ENCODE data around the gene RCSD1.
"Not testable (repeated sequence)": the region's sequence is repeated elsewhere in the genome, so short reads cannot be mapped to it uniquely, and the experiment has no call there.

The RCSD1 gene, protein sequence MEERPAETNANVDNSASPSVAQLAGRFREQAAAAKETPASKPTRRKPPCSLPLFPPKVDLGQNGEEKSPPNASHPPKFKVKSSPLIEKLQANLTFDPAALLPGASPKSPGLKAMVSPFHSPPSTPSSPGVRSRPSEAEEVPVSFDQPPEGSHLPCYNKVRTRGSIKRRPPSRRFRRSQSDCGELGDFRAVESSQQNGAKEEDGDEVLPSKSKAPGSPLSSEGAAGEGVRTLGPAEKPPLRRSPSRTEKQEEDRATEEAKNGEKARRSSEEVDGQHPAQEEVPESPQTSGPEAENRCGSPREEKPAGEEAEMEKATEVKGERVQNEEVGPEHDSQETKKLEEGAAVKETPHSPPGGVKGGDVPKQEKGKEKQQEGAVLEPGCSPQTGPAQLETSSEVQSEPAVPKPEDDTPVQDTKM

DNA sequence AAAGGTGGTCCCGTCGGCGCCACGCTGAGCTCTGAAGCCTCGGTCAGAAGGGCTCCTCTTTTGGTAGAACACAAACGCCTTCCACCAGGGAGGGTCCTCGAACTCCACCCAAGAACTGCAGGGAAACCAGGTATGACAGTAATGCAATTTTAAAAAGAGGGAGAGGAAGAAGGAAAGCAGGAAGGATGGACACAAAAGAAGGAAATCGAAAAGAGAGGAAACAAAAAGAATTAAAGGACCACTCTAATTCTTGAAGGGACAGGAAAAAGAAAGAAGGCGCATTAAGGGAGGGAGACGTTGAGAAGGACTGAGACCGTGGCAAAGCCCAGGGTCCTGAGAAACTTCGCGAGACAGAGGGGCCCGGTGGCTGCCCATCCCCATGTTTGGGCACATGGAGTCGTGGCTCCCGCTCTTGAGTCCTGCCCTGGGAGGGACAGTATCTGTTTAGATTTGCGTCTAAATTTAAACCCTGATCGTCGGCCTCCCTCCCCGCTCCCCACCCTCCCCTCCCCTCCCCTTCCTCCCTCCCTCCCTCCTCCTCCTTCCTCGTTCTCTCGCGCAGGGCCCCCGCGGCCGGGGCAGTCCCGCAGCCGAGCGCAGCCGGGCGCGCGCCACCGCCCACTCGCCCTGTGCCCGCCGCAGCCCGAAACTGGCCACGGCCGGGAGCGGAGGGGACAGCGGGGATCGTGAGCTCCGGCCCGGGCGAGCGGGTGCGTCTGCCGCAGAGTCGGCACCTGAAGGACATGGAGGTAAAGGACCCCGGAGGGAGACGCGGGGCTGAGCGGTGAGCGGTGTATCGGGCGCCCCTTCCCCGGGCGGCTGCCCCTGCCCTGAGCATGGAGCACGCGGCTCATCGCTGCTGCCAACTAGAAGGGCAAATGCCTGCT is at the start of gene RCSD1:
TSS of gene RCSD1 (plus strand) at position 552 of the 887 bp plus-strand sequence. CDS start at position 744, 192 bp downstream.
- DNase-seq, result no peak

DNA sequence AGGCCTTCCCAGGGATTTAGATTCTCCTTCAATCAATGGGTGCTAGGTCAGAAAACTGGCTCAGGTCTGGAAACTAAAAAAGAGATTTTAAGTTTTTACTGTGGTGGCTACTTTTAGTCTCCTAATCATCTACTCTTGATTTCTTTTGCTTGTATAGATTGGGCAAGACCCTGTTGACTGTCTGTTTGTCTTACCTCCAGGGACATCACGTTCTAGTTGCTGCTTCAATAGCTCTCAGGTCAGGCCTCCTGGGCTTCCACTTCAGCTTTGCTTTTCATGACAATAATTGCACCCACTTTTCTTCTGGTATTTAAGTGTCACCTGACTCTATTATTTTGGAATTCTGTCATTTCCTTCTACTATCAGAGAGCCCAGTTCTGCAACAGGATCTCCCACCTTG is 48.0 kb upstream of the RCSD1 start:
- no peak for DNase-seq

DNA sequence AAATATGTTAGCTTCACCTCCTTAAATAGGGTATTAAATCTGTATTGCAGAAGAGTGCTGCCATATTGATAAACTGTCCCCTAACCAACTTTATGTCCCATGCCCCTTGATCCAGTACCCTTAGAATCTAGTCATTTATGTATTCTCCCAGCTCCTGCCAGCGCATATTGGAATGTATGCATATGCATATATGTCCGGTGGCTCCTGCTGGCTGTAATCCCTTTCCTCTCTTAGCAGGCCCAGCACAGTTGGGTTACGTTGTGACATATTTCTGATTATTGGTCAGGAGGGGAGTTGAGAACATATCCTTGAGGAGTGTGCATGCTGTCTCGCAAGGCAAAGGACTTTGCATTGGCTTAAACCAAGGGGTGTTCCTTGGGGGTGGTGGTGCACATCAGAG is 47.3 kb upstream of the RCSD1 start:
- no peak for DNase-seq

DNA sequence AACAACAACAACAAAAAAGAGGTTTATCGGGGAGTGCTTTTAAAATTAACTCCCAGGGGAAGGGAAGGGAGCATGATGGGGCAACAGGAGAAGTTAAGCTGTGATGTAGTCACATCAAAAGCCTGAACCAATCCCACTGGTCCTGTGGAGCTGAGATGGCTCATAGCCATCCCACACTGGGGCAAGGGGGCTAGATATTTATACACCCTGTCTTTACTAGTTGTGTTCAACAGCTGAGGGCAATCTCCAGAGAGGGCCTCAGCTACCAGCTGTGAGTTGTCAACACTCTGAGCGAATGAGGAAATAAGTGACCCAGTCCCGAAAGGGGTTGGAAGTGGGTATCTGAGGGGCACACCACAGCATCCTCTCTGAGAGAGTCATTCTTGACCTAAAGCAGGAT is 45.5 kb upstream of the RCSD1 start:
- no peak for DNase-seq

DNA sequence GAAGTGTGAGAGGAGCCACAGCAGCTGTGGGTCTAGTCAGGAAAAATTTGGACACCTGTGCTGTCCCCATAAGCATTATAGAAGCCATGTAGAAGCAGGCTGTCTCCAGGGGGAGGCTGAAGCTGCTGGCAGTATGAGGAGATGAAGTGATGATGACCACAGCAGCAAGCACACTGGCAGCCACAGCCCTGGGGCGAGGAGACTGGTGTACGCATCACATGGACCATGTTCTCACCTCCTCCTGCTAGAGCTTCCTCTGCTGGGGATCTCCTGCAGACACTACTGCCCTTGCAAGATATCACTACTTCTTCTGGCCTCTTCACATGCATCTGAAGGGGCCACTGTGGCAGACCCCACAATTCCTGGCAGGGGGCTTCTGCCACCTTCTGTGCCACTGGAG is 42.7 kb upstream of the RCSD1 start:
- DNase-seq, result no peak

DNA sequence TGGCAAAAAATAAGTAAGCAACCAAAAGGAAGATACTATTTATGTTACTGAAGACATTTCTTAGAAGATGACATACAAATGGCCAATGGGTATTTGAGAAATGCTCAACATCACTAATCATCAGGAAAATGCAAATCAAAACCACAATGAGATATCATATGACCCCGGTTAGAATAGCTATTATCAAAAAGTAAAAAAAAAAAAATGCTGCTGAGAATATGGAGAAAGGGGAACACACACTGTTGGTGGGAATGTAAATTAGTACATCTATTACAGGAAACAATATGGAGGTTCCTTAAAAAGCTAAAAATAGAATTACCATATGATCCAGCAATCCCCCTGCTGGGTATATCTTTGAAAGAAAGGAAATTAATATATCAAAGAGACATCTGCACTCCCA is 42.2 kb upstream of the RCSD1 start:
- DNase-seq, result no peak

DNA sequence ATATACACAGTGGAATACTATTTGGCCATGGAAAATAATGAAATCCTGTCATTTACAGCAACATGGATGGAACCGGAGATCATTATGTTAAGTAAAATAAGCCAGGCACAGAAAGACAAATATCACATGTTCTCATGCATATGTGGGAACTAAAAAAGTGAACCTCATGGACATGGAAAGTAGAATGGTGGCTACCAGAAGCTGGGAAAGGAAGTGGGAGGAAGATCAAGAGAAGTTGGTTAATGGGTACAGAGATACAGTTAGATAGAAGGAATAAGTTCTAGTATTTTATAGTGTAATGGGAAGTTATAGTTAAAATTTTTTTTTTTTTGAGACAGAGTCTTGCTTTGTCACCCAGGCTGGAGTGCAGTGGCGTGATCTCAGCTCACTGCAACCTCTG is 41.7 kb upstream of the RCSD1 start:
- no peak for DNase-seq

DNA sequence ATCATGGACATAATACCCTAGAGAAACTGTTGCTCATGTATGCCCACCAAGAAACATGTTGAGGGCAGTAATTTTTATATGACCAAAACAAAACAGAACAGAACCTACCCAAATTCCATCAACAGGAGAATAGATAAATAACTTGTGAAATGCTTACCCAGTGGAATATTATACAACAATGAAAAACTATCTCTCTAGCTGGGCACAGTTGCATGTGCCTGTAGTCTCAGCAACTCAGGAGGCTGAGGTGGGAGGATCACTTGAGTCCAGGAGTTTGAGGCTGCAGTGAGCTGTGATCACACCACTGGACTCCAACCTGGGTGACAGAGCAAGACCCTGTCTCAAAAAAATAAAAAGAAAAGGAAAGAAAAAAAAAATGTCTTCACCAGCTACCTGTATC is 37.6 kb upstream of the RCSD1 start:
- no peak for DNase-seq

DNA sequence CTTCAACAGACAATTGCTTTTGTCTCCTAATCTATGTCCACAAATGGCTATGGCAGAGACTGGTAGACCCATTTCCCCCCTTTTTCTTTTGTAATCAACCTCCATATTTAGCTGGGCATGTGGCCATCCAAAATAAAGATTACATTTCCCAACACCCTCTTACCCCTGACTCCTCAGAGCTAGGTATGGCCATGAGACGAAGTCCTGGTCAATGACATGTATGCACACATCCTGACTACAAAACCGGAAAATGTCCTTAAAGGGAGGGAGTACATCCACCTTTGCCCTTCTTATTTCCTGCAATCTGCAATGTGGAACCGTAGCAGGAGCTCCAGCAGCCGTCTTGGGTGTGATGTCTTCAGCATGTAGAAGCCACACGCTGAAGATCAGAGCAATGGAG is 36.2 kb upstream of the RCSD1 start:
- no peak for DNase-seq

DNA sequence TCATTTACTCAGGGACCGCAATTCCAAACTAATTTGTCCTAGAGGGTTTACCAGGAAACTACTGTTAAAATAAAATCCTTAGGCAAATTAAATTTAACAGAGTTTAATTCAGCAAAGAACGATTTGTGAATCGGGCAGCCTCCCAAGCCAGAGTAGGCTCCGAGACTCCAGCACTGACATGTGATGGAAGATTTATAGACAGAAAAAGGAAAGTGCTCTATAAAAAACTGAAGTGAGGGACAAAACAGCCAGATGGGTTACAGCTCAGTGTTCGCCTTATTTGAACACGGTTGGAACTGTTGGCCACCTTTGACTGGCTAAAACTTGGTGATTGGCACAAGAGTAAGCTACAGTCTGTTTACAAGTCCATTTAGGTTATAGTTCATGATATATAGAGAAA is 35.2 kb upstream of the RCSD1 start:
- peak; percentile 79 to 83 for DNase-seq

DNA sequence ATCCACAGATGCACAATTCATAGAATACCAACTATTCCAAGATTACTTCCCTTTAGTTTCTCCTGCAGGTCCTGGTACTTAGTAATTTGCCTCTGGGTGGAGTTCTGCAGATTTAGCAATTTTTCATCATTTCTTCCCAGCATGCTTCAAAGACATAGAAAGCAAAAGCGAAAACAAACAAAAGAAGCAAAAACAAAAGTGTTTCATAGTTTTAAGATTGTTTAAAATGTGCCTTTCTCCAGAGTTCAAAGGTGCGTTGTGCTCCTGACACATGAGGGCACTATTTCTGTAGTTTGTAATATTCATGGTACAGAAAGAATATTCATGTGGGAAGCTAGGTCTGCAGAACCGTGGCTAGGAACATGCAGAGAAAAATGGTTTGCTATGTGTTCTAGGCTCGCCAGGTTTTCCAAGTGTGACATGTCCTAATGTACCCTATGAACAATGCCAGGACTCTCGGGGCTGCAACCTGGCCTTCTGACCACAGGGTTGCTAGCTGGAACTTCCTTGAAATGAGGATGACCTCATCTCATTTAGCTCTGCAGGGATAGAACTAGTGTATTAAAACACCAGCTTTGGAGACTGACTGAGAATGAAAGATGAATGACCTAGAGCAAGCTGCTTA is 30.0 kb upstream of the RCSD1 start:
- DNase-seq, result peak; percentile 12 to 58

DNA sequence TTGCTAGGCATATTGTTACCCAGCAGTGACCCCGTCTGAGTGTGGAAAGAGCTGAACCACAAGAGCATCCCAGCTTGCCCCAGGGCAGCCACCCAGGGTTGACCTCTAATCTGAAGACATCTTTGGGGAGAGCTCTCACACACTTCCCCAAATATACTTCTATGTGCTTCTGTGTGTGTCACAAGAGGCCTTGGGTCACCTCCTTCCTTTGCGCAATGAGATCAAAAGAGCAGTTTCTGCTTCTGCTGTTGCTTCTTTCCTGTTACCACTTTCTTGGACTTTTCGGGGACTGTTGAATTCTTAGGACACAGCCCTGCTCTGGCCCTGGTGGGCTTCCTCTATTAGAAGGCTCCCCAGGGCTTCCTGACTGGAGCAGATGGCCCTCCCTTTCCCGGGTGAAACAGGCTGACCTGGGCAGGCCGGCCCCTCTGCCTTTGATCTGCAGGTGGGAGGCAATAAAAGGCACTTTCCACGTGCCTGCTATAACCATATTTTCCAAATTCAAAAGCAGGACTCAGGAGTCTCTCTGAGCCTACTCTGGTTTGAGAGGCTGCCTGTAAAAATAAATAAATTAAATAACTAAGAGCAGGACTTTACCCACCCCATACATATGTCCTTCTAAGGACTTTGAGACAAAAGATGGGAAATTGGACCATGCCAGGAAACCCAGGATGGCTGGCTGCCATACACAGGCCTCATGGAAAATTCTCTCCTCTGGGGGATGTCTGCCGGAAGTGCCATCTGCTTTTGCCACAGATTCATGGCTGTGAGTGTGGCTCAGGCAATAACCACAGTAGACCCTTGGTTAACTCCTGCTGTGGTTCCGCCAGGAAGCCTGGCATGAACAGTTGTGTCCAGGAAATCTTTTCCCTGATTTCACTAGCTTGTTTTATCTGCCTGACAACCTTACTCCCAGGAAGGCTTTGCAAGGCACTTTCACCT is 28.3 kb upstream of the RCSD1 start:
- DNase-seq, result peak; percentile 66 to 88

DNA sequence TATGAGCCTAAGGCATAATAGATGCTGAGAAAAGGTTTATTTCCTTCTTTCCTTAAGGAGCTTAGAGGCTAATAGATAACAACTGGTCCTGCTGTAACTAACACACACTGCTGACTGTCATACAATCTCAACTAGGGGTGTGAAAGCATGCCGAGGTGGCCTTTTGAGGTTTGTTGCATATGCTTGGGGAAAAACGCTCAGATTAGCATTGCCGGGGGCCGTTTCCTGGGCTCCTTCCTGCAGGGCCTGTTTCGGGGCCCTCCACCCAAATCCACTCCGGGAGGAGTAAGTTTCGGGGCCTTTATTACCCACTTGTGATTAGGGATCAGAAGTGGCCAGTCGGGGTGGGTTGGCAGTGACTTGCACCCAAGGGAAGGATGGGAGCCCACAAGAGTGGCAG is 27.2 kb upstream of the RCSD1 start:
- DNase-seq, result no peak

DNA sequence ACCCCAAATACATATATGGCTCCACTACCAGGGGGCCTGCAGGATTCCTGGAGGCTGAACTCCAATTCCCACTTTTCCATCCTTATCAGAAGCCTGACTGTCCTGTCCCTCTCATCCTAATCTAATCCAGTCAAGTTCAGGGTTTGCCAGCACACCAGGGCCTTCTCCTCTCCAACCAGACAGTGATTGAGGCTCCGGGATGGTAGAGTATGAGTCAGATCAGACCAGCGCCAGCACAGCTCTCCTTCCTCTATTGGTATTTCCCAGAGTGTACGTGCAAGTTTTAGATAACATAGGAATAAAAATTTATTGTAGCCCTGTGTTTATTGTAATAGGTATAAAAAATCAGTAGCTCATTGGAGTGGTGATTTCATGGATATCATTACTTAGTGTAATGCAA is 24.5 kb upstream of the RCSD1 start:
- DNase-seq, result no peak

DNA sequence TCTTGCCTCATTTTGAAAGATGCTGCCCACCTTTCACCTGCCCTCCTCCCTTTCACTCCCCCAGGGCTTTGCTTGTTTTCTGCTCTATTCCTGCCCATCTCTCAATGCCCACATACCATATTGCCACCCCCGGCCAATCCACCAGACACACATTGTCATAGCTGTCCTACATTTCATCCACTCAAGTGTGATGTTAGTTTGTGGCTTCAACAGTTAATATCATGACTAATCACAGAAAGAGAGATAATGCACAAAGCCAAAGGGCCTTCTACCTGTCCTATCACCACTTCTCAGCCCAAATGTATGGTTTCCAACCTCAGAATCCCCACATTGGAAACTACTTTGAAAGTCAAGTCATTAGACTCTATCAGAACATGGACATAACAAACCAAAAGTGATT is 18.0 kb upstream of the RCSD1 start:
- DNase-seq, result no peak

DNA sequence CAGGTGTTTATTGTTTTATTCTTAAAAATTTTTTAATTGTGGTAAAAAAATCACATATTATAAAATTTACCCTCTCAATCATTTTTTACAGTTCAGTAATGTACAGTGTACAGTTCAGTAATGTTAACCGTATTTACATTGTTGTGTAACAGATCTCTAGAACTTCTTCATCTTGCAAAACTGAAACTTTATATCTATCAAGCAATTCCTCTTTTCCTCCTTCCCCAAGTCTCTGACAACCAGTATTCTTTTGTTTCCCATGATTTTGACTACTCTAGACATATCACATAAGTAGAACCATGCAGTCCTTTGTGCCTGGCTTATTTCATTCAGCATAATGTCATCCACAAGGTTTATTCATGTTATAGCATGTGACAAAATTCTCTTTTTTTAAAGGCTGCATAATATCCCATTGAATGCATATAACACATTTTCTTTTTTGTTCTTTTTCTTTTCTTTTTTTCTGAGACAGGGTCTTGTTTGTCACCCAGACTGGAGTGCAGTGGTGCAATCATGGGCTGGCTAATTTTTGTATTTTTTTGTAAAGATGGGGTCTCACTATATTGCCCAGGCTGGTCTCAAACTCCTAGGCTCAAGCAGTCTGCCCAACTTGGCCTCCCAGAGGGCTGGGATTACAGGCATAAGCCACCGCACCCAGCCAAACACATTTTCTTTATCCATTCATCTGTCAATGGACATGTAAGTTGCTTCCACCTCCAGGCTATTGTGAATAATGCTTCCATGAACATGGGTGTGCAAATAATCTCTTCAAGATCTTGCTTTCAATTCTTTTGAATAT is 17.2 kb upstream of the RCSD1 start:
- no peak for DNase-seq

DNA sequence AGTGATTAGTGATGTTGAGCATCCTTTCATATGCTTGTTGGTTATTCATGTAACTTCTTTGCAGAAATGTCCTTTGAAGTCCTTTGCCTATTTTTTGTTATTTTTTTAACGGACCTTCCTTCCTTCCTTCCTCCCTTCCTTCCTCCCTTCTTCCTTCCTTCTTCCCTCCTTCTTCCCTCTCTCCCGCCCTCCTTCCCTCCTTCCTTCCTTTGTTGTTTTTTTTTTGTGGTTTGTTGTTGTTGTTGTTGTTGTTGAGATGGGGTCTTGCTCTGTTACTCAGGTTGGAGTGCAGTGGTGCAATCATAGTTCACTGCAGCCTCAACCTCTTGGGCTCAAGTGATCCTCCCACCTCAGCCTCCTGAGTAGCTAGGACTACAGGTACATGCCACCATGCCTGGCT is 16.0 kb upstream of the RCSD1 start:
- DNase-seq, result not testable (repeated sequence)

DNA sequence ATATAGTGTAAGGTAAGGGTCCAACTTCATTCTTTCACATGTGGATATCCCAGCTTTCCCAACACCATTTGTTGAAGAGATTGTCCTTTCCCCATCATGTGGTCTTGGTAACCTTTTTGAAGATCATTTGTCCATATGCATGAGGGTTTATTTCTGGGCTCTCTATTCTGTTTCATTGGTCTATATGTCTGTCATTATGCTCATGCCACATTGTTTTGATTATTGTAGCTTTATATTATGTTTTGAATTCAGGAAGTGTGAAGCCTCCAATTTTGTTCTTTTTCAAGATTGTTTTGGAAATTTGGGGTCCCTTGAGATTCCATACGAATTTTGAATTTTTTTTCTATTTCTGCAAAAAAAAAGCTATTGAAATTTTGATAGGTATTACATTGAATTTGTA is 15.2 kb upstream of the RCSD1 start:
- no peak for DNase-seq

DNA sequence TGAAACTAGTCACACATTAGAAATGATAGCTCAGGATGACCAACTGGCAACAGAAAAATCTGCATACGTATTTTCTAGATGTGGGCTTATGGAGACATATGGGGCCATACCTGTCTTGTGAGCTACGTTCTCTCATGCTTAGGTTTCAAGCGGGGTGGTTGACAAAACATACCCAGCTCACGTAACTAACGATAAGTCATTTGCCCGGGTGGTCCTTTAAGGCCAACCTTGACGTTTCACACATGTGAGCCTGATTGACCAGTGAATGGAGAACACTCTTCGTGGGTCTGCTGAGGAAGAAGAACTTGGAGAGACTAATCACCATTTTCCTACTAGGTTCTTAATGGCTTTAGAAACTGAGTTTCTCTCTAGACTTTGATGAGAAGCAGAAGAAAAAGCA is 13.5 kb upstream of the RCSD1 start:
- DNase-seq, result no peak

DNA sequence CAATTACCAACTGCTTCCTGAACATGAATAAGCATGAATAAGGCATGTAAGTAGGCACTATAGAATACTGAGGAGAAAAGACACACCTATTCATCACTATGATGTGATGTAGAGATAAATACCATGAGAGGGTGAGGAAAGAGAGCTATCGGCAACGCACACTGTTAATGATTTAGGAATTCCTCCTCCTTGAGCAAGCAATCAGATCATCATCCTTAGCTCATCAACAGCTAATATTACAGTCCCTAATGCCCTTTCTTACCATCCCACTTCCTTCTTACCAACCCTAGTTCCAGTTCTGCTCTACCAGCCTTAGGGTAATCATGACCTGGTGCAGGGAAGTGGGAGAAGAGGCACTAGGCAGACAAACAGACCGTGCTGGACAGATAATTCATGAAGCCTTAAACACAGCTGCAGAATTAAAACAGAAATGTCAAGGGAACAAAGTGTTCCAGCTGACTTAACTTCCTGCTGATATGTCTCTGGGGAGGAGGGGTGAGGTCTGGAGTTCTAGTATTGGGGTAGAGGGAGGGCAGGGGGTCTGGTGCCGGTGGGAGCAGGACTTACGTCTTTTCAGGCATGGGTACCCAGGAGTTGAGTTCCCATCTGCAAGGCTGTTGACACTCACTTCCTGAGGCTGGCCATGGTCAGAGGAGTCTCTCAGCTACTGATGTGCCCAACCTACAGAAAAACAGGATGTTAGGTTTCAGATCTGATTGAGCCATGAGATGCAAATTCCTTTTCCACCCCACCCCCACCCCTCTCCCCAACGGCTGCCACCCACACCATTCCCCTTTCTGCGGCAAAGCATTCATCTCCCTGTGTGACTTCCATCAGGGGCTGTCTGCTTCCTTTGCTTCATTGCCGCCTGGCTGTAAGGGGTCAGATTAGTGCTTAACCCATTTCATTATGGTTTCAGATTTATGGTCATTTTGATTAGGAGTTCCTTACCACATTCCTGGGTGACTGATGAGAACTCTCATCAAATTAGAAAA is 12.6 kb upstream of the RCSD1 start:
- DNase-seq, result no peak
